HG03520 (cell line): ENCODE measurements around the gene PACRG.
A peak's percentile ranks its signal among the peaks of the same experiment; 100 is the strongest.

Experiments
- ATAC-seq: cut with Tn5 transposase; IDR thresholded peaks from one replicate; pipeline ENCODE4 v1.9.1; 2021; ENCODE audit warnings: mild to moderate bottlenecking, moderate library complexity; ENCODE audit not compliant: unreplicated experiment

Gene PACRG

GRCh38 chr6:162709431-162709830 lies 18.3 kb upstream of the PACRG start:
- no peak for ATAC-seq

- no peak for ATAC-seq
Observed at GRCh38 chr6:162710419-162710818, 17.4 kb upstream of the PACRG start.

GRCh38 chr6:162710936-162711335 lies 16.8 kb upstream of the PACRG start:
- no peak for ATAC-seq

- ATAC-seq, result no peak
Observed at GRCh38 chr6:162711376-162711775, 16.4 kb upstream of the PACRG start.

- ATAC-seq, result no peak
Observed at GRCh38 chr6:162712694-162713093, 15.1 kb upstream of the PACRG start.

- no peak for ATAC-seq
Observed at GRCh38 chr6:162713974-162714780, 13.6 kb upstream of the PACRG start.

- ATAC-seq, result no peak
Observed at GRCh38 chr6:162715601-162716000, 12.2 kb upstream of the PACRG start.

GRCh38 chr6:162719528-162719927 lies 8.2 kb upstream of the PACRG start:
- no peak for ATAC-seq

- no peak for ATAC-seq
Observed at GRCh38 chr6:162721404-162721687, 6.4 kb upstream of the PACRG start.

GRCh38 chr6:162722226-162722625 lies 5.5 kb upstream of the PACRG start:
- no peak for ATAC-seq

GRCh38 chr6:162722633-162723032 lies 5.1 kb upstream of the PACRG start:
- ATAC-seq, result no peak

GRCh38 chr6:162726947-162727321 lies 840 bp upstream of the PACRG start:
- ATAC-seq, result peak; percentile 8

GRCh38 chr6:162728197-162728596 lies 423 bp downstream of the PACRG start:
- no peak for ATAC-seq

- ATAC-seq, result no peak
Observed at GRCh38 chr6:162728706-162729105, 932 bp downstream of the PACRG start.

- no peak for ATAC-seq
Observed at GRCh38 chr6:162730502-162730901, 2.7 kb downstream of the PACRG start.

- no peak for ATAC-seq
Observed at GRCh38 chr6:162733489-162733888, 5.7 kb downstream of the PACRG start.

- ATAC-seq, result no peak
Observed at GRCh38 chr6:162736961-162737360, 9.2 kb downstream of the PACRG start.

GRCh38 chr6:162750776-162751175 lies 23.0 kb downstream of the PACRG start:
- ATAC-seq, result no peak

GRCh38 chr6:162751211-162751859 lies 23.6 kb downstream of the PACRG start:
- ATAC-seq, result no peak

GRCh38 chr6:162753775-162754174 lies 26.0 kb downstream of the PACRG start:
- ATAC-seq, result no peak

GRCh38 chr6:162770136-162770535 lies 42.4 kb downstream of the PACRG start:
- ATAC-seq, result no peak

- no peak for ATAC-seq
Observed at GRCh38 chr6:162770955-162771354, 43.2 kb downstream of the PACRG start.

- no peak for ATAC-seq
Observed at GRCh38 chr6:162772466-162772865, 44.7 kb downstream of the PACRG start.
